Neuronal stem cell (in vitro differentiated cells): ENCODE data around the gene RER1.

ENCODE experiments used
- DNase-seq: peaks from one replicate; pipeline ENCODE4 v3.0.0-alpha.2; 2013; ENCODE audit warnings: low spot score
- H2AFZ ChIP-seq: one replicate; pipeline ENCODE4 v1.6.1; 2013; ENCODE audit warnings: mild to moderate bottlenecking, low read length, inconsistent platforms
- H2AK5ac ChIP-seq: 2 replicates; pipeline ENCODE4 v1.6.1; 2013; ENCODE audit warnings: low read depth, mild to moderate bottlenecking, inconsistent platforms, low read length, moderate library complexity, mixed read lengths
- H2BK120ac ChIP-seq: 2 replicates; pipeline ENCODE4 v1.6.1; 2013; ENCODE audit warnings: low read depth, mild to moderate bottlenecking, inconsistent platforms, low read length, moderate library complexity, mixed read lengths
- H2BK12ac ChIP-seq: one replicate; pipeline ENCODE4 v1.6.1; 2013; ENCODE audit warnings: low read length, inconsistent platforms
- H2BK15ac ChIP-seq: 2 replicates; pipeline ENCODE4 v1.6.1; 2013; ENCODE audit warnings: mild to moderate bottlenecking, low read length, inconsistent platforms, mixed read lengths
- H2BK5ac ChIP-seq: one replicate; pipeline ENCODE4 v1.6.1; 2013; ENCODE audit warnings: inconsistent platforms, mild to moderate bottlenecking, low read length, moderate library complexity
- H3K14ac ChIP-seq: one replicate; pipeline ENCODE4 v1.6.1; 2013; ENCODE audit warnings: low read length, inconsistent platforms
- H3K18ac ChIP-seq: 2 replicates; pipeline ENCODE4 v1.6.1; 2013; ENCODE audit warnings: low read length, inconsistent platforms
- H3K23ac ChIP-seq: 2 replicates; pipeline ENCODE4 v1.6.1; 2013; ENCODE audit warnings: low read depth, mild to moderate bottlenecking, mixed read lengths, low read length, inconsistent platforms; ENCODE audit not compliant: poor library complexity
- H3K27ac ChIP-seq: replicated peaks from 3 replicates; pipeline ENCODE4 v1.5.1; 2013; ENCODE audit warnings: low read length, inconsistent platforms
- H3K27me3 ChIP-seq, 3 experiments: 2 replicates each; pipeline ENCODE4 v1.6.1; 2013; ENCODE audit warnings: low read length in 3 of 3, mild to moderate bottlenecking in 2 of 3, inconsistent platforms in 1 of 3, low read depth in 1 of 3, mixed read lengths in 1 of 3, moderate library complexity in 1 of 3; ENCODE audit not compliant: control insufficient read depth in 3 of 3, insufficient read depth in 3 of 3
- H3K36me3 ChIP-seq, 2 donors: replicated peaks in 1 of 2; 2 replicates each; pipeline ENCODE4 v1.6.1; 2013; ENCODE audit warnings: low read length in 2 of 2; ENCODE audit not compliant: control insufficient read depth in 2 of 2, insufficient read depth in 2 of 2
- H3K4ac ChIP-seq: 2 replicates; pipeline ENCODE4 v1.6.1; 2013; ENCODE audit warnings: inconsistent platforms, mild to moderate bottlenecking, low read length, moderate library complexity
- H3K4me1 ChIP-seq, 2 donors: 1 replicate in 1 of 2; 2 replicates in 1 of 2; pipeline ENCODE4 v1.6.1; 2013; ENCODE audit warnings: low read length in 2 of 2, low read depth in 1 of 2; ENCODE audit not compliant: control insufficient read depth in 2 of 2, insufficient read depth in 1 of 2
- H3K4me2 ChIP-seq: one replicate; pipeline ENCODE4 v1.6.1; 2013; ENCODE audit warnings: mild to moderate bottlenecking, low read length, inconsistent platforms; ENCODE audit not compliant: insufficient read depth, poor library complexity, severe bottlenecking
- H3K4me3 ChIP-seq, 2 donors: 2 replicates each; pipeline ENCODE4 v1.5.1; 2013; ENCODE audit warnings: low read length in 2 of 2, mild to moderate bottlenecking in 2 of 2, inconsistent platforms in 1 of 2, moderate library complexity in 1 of 2
- H3K79me1 ChIP-seq: one replicate; pipeline ENCODE4 v1.6.1; 2013; ENCODE audit warnings: low read depth, mild to moderate bottlenecking, inconsistent platforms, low read length, moderate library complexity
- H3K9ac ChIP-seq: one replicate; pipeline ENCODE4 v1.6.1; 2013; ENCODE audit warnings: mild to moderate bottlenecking, low read depth, low read length, inconsistent platforms; ENCODE audit not compliant: poor library complexity
- H3K9me3 ChIP-seq, 2 donors: replicated peaks in 1 of 2; 2 replicates each; pipeline versions ENCODE3 to v1.6.1; 2013; ENCODE audit warnings: low read length in 2 of 2, mild to moderate bottlenecking in 2 of 2, inconsistent platforms in 1 of 2, low read depth in 1 of 2, mixed read lengths in 1 of 2, moderate library complexity in 1 of 2; ENCODE audit not compliant: control insufficient read depth in 2 of 2, insufficient read depth in 1 of 2
- H4K8ac ChIP-seq: one replicate; pipeline ENCODE4 v1.6.1; 2013; ENCODE audit warnings: low read depth, mild to moderate bottlenecking, inconsistent platforms, low read length, moderate library complexity
- H4K91ac ChIP-seq: one replicate; pipeline ENCODE4 v1.6.1; 2013; ENCODE audit warnings: low read length, low read depth, mild to moderate bottlenecking, inconsistent platforms; ENCODE audit not compliant: poor library complexity
- WGBS, 2 donors: extraction: QIAGEN DNeasy Blood & Tissue Kit; methylation state at CpG; one replicate each; pipeline ENCODE4 v1.1.7; 2013; ENCODE audit warnings: missing lambda C conversion rate in 2 of 2, mixed read lengths in 1 of 2; ENCODE audit not compliant: insufficient read length in 2 of 2, insufficient replicate concordance in 1 of 2; ENCODE audit errors: extremely low coverage in 2 of 2; 5-methylcytosine and 5-hydroxymethylcytosine counted together

RER1 gene

DNA sequence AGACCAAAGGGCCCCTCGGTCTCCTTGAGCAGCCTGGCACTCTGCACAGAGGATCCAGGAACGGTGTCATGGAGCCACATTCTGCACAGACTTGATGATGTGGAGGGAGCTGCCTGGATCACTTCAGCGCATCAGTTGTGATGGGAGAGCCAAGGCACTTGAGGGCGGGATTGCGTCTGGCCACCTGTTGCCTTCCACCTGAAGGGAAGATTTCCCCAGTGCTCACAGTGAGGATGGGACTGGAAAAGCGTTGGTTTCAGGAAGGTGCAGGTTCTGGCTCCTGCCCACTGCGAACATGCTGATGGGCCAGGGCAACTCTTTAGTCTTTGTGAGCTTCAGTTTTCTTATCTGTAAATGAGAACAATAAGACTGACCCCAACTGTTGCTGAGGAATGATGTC, 2.6 kb downstream of the RER1 start:
- Histone ChIP-seq H2AFZ (no peak overlapping the region), H3K4me3 (no peak overlapping the region), H4K8ac (no peak overlapping the region), H3K79me1 (peaks cover 36% of the 10 kb centered on the region), H3K4me2 (no peak overlapping the region), H3K4me1 (peaks cover 11 to 13% of the 10 kb centered on the region in 2 donors), H3K18ac (no peak overlapping the region), H3K9me3 (peaks cover 0 to 2% of the 10 kb centered on the region in 2 donors), H3K9ac (no peak overlapping the region), H2BK15ac (no peak overlapping the region), H3K23ac (no peak overlapping the region), H2BK12ac (no peak overlapping the region), H3K4ac (no peak overlapping the region), H4K91ac (no peak overlapping the region), H2AK5ac (no peak overlapping the region), H3K36me3 (peaks cover 47 to 72% of the 10 kb centered on the region in 2 donors), H3K27ac (no peak overlapping the region), H2BK5ac (no peak overlapping the region), H3K14ac (no peak overlapping the region), H3K27me3 (no peaks in the 10 kb centered on the region), H2BK120ac (peak overlapping the region; percentile 27)
- no CpG with 5 or more reads among the region's 7 CpGs for WGBS, 2 donors
- DNase-seq: no peak

DNA sequence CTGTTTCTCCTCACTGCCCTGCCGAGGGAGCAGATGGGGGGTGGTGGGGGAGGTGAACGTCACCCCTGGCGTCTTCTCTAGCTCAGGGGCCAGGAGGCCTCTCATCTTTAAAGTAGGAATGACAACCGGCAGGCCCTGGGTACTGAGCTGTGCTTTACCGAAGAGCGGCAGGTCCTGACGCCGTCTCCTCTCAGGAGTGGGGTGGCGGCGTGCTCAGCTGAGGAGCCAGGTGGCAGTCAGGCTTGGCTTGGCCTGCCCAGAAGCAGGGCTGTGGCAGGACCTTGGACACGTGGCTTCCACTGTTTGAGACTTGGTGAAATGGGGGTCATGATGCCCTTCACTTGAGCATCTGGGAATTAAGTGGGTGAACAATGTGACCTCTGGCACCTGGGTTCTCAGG, 3.1 kb downstream of the RER1 start:
- Histone ChIP-seq H3K4ac (no peak overlapping the region), H3K27ac (no peak overlapping the region), H2AK5ac (no peak overlapping the region), H2BK5ac (peak overlapping the region; percentile 68), H2BK12ac (no peak overlapping the region), H4K91ac (no peak overlapping the region), H2BK15ac (no peak overlapping the region), H3K14ac (no peak overlapping the region), H3K79me1 (peaks cover 36% of the 10 kb centered on the region), H3K9ac (no peak overlapping the region), H2BK120ac (no peak overlapping the region), H3K4me2 (no peak overlapping the region), H3K23ac (no peak overlapping the region), H3K4me3 (no peak overlapping the region), H3K4me1 (peaks cover 11 to 13% of the 10 kb centered on the region in 2 donors), H3K18ac (no peak overlapping the region), H3K9me3 (peaks cover 0 to 2% of the 10 kb centered on the region in 2 donors), H2AFZ (no peak overlapping the region), H3K27me3 (no peaks in the 10 kb centered on the region), H4K8ac (no peak overlapping the region), H3K36me3 (peaks cover 48 to 74% of the 10 kb centered on the region in 2 donors)
- DNase-seq: no peak
- WGBS, 2 donors: no CpG with 5 or more reads among the region's 11 CpGs

DNA sequence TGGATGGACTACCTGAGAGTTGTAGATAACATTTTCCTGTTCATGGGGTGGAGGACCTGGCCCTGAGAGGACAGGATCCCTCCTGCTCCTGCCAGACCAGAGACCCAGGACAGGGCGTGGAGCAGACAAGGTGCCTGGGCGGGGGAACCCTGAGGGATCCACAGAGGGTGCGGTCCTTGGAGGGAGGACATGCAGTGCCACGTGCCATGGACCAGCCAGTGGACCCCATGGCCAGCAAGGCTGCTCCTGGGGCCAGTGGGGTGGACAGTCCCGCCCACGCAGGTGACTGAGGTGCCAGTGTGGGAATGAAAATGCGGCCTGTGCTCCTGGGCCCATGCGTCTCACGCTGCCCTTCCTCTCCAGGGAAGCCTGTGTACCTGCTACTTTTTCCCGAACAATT, 3.6 kb downstream of the RER1 start:
- peaks cover 48 to 75% of the 10 kb centered on the region in 2 donors for H3K36me3 ChIP-seq
- peaks cover 0 to 2% of the 10 kb centered on the region in 2 donors for H3K9me3 ChIP-seq
- no peak for DNase-seq
- H3K18ac ChIP-seq: no peak overlapping the region
- H3K27me3 ChIP-seq: no peaks in the 10 kb centered on the region
- no peak overlapping the region for H3K4ac ChIP-seq
- no peak overlapping the region for H3K27ac ChIP-seq
- peak overlapping the region; percentile 36 for H3K23ac ChIP-seq
- H3K4me3 ChIP-seq: no peak overlapping the region
- WGBS, 2 donors: no CpG with 5 or more reads among the region's 10 CpGs
- H2BK120ac ChIP-seq: no peak overlapping the region
- peak overlapping the region; percentile 52 for H3K9ac ChIP-seq
- no peak overlapping the region for H4K8ac ChIP-seq
- no peak overlapping the region for H2AFZ ChIP-seq
- no peak overlapping the region for H2AK5ac ChIP-seq
- no peak overlapping the region for H3K14ac ChIP-seq
- H2BK12ac ChIP-seq: no peak overlapping the region
- H4K91ac ChIP-seq: no peak overlapping the region
- H2BK15ac ChIP-seq: no peak overlapping the region
- H3K4me2 ChIP-seq: no peak overlapping the region
- H2BK5ac ChIP-seq: peak overlapping the region; percentile 68
- H3K4me1 ChIP-seq: peaks cover 7 to 12% of the 10 kb centered on the region in 2 donors
- peaks cover 31% of the 10 kb centered on the region for H3K79me1 ChIP-seq

DNA sequence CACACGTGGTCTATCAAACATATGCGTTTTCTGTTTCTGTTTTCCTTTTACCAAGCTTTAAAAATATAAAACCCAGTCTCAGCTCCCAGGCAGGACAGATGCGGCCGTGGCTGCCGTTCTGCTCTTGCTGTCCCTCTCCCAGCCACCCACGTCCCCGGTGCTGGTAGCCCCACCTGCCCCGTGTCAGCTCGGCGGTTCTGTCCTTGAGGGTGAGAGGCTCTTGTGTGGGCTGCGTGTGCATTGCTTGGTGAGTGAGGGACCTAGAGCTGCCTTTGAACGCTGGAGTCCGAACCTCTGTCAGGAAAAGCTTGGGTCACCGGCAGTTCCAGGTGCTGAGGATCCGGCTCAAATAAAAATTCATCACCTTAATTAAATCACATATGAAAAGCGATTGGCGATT, 4.4 kb downstream of the RER1 start:
- Histone ChIP-seq H3K4me3 (no peak overlapping the region), H2BK12ac (no peak overlapping the region), H4K8ac (no peak overlapping the region), H2BK120ac (no peak overlapping the region), H2AK5ac (no peak overlapping the region), H3K14ac (no peak overlapping the region), H3K9ac (peak overlapping the region; percentile 34), H3K79me1 (peaks cover 25% of the 10 kb centered on the region), H4K91ac (no peak overlapping the region), H2AFZ (no peak overlapping the region), H3K36me3 (peaks cover 55 to 83% of the 10 kb centered on the region in 2 donors), H3K18ac (no peak overlapping the region), H3K27ac (no peak overlapping the region), H3K4ac (no peak overlapping the region), H3K9me3 (peaks cover 0 to 2% of the 10 kb centered on the region in 2 donors), H2BK15ac (no peak overlapping the region), H2BK5ac (no peak overlapping the region), H3K27me3 (no peaks in the 10 kb centered on the region), H3K4me1 (peaks cover 5 to 9% of the 10 kb centered on the region in 2 donors), H3K4me2 (no peak overlapping the region), H3K23ac (peak overlapping the region; percentile 83)
- no peak for DNase-seq
- no CpG with 5 or more reads among the region's 17 CpGs for WGBS, 2 donors
